Limb (tissue), 2 donors: Measurements from ENCODE around the gene ATF7IP.
A peak's percentile ranks its signal among the peaks of the same experiment; 100 is the strongest.
"Not testable (repeated sequence)": the region's sequence is repeated elsewhere in the genome, so short reads cannot be mapped to it uniquely, and the experiment has no call there.

Experiments
- DNase-seq, 2 donors: peaks; one replicate each; pipeline ENCODE4 v3.0.0-alpha.2; 2016; ENCODE audit errors: extremely low spot score in 2 of 2

Gene ATF7IP, protein sequence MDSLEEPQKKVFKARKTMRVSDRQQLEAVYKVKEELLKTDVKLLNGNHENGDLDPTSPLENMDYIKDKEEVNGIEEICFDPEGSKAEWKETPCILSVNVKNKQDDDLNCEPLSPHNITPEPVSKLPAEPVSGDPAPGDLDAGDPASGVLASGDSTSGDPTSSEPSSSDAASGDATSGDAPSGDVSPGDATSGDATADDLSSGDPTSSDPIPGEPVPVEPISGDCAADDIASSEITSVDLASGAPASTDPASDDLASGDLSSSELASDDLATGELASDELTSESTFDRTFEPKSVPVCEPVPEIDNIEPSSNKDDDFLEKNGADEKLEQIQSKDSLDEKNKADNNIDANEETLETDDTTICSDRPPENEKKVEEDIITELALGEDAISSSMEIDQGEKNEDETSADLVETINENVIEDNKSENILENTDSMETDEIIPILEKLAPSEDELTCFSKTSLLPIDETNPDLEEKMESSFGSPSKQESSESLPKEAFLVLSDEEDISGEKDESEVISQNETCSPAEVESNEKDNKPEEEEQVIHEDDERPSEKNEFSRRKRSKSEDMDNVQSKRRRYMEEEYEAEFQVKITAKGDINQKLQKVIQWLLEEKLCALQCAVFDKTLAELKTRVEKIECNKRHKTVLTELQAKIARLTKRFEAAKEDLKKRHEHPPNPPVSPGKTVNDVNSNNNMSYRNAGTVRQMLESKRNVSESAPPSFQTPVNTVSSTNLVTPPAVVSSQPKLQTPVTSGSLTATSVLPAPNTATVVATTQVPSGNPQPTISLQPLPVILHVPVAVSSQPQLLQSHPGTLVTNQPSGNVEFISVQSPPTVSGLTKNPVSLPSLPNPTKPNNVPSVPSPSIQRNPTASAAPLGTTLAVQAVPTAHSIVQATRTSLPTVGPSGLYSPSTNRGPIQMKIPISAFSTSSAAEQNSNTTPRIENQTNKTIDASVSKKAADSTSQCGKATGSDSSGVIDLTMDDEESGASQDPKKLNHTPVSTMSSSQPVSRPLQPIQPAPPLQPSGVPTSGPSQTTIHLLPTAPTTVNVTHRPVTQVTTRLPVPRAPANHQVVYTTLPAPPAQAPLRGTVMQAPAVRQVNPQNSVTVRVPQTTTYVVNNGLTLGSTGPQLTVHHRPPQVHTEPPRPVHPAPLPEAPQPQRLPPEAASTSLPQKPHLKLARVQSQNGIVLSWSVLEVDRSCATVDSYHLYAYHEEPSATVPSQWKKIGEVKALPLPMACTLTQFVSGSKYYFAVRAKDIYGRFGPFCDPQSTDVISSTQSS

DNA sequence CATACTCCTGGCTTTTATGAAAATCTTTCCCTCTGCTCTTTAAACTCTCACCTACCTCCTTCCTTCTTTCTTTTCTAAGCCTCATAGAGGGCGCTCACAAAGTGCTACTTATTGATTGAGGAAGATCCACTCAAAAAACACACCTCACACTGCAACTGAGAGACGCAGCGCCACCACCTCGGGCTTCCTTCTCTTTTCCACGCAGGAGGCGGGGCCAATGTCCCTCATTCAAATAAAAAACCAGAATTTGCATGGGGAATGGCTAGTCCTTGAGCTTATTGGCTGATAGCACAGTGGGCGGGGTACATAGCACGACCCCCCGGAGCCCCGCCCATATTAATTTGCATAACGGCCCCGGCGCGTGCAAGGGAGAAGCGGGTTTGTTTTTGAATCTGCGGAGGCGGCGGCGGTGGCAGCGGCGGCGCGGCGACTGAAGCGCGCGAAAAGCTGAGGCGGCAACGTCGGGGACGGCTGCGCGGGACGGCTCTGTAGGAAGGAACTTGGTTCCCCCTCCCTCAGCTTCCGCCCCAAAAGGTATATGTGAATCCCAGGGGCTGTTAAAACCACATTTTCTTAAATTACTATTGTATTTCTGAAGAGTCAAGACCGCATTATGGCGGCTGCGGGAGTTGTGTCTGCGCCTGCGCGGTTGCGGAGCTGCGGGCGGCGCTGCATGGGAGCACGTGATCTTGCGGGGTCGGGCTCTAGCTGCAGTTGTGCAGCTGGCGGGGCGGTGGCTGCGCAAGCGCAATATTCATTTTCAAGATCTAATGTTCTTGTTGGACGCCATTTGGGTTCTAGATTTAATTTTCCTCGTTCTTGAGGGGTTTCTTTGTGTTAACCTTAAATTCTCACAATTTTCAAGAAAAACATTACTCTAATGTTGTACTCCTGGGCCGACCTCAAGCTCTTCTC, at the start of gene ATF7IP:
Gene ATF7IP, plus strand, starts transcription at position 389 of the 915 bp plus-strand sequence. CDS start 58,234 bp downstream, outside the sequence.
- peak; percentile 96 to 97 for DNase-seq

DNA sequence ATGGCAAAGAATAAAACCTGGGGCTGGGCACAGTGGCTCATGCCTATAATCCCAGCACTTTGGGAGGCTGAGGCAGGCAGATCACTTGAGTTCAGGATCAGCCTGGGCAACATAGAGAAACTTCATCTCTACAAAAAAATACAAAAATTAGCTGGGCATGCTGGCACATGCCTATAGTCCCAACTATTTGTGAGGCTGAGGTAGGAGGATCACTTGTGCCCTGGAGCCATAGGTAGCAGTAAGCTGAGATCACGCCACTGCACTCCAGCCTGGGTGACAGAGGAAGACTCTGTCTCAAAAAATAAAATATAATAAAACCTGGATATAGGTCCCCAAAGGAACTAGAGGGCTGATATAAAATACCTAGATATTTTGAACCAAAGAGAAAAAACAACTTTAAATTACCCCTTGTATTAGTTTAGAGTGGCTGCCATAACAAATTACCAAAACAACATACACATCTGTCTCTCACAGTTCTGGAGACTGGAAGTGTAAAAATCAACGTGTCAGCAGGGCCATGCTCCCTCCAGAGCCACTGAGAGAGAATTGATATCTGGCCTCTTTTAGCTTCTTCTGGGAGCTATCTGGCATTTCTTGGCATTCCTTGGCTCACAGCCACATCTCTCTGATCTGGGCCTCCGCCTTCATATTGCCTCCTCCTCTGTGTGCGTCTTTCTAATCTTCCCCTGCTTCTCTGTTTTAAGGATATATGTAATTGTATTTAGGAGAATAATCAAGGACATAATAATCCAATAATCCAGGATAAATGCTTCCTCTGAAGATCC, 47.9 kb upstream of the ATF7IP start:
- no peak for DNase-seq

DNA sequence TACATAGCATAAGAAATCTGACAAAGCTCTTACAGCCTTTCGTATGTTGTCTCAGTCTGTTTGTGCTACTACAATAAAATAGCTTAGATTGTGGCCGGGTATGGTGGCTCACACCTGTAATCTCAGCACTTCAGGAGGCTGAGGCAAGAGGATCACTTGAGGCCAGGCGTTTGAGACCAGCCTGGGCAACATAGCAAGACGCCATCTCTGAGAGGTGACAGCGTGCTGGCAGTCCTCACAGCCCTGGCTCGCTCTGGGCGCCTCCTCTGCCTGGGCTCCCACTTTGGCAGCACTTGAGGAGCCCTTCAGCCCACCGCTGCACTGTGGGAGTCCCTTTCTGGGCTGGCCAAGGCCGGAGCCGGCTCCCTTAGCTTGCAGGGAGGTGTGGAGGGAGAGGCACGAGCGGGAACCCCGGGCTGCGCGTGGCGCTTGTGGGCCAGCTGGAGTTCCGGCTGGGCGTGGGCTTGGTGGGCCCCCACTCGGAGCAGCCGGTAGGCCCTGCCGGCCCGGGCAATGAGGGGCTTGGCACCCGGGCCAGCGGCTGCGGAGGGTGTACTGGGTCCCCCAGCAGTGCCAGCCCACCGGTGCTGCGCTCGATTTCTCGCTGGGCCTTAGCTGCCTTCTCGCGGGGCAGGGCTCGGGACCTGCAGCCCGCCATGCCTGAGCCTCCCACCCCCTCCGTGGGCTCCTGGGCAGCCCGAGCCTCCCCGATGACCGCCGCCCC, 45.6 kb upstream of the ATF7IP start:
- not testable (repeated sequence) for DNase-seq

DNA sequence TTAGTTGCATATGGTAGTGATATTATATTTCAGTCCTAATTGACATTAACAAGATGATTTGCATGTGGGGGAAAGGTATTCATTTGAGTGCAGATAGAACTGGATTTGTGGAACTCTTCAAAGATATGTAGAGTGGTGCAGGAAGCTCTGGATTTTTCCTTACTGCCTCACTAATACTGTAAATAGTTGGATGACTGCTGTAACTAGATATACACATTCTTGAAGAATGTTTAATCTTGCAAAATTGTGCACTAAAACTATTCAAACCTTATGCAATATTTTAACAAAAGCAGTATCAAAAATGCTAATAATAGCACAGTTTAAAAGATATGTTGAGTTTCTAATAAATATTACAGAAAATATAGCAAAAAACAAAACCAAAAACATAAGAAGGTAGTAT, 43.1 kb upstream of the ATF7IP start:
- DNase-seq, result no peak

DNA sequence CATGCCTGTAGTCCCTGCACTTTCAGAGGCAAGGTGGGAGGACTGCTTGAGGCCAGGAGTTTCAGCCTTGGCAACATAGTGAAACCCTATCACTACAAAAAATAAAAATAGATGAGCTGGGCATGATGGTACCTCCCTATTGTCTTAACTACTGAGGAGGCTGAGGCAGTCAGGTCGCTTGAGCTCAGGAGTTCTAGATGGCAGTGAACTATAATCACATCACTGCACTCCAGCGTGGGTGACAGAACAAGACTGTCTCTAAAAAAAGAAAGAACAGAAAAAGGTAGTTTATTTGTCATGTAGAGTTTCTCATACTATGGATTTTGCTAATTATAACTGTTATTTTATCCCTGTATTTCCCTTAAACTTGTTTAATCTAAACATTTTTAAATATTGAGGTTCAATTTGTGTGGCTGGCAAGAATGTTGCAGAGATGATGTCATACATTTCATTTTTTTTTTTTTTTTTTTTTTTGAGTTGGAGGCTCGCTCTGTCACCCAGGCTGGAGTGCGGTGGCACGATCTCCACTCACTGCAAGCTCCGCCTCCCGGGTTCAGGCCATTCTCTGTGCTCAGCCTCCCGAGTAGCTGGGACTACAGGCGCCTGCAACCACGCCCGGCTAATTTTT, 39.7 kb upstream of the ATF7IP start:
- no peak for DNase-seq

DNA sequence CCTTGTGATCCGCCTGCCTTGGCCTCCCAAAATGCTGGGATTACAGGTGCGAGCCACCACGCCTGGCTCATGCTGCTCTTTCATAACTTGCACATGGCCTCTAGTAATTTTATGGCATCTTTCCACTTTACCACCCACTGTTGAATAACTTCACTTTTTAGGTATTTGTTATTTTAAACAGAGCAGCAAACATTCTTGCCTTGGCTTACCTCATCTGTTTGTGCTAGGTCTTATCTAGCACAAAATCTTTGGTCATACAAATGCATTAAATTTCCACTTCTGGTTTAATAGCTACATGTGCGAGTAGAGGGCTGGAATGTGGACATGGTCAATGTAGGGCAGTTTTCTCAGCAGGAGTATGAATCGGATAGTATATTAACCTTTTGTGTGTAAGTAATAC, 38.8 kb upstream of the ATF7IP start:
- no peak for DNase-seq

DNA sequence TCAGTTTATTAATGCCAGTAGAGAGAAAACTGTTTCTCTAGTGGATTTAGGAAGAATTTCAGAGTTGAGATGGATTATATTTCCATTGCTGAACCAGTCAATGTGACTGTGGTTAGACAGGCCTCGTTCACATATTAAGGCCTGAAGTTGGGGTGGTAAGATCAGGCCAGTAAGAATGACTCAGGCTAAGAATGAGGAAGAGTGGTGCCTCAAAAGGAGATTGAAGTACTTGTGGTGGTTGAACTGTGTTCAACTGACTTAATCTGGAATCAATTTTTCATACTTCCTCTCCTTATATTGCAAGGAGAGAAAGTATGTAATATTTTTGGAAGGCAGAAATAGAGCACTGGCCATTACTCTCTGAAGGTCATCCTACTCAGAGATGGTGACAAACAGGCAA, 37.8 kb upstream of the ATF7IP start:
- DNase-seq, result no peak

DNA sequence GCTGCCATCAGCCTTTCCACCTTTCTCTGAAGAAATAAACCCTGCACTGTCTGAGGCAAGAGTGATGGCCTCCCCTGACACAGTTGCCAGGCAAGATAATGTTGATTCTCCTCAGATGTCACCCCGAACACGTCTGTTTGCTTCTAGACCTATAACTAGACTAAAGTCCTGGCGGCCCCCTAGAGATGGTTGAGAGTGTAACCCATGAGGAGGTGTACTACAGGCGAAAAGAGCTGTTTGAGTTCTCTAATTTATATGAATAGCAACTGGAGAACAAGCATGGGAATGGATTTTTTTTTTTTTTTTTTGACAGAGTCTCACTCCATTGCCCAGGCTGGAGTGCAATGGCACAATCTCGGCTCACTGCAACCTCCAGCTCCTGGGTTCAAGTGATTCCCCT, 33.0 kb upstream of the ATF7IP start:
- no peak for DNase-seq

DNA sequence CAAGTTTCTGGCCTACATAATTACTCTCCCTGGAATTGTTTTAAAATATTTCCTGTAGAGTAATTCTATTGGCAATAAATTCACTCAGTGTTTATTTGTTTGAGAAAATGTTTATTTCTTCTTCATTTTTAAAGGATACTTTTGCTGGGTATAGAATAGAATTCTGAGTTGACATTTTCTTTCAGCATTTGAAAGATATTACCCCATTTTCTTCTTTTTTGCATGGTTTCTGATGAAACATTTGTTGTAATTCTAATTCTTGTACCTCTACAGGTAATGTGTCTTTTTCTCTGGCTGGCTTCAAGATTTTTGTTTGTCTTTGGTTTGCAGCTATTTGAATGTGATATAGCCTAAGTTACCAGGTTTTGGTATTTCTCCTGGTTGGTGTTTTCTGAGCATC, 25.1 kb upstream of the ATF7IP start:
- no peak for DNase-seq

DNA sequence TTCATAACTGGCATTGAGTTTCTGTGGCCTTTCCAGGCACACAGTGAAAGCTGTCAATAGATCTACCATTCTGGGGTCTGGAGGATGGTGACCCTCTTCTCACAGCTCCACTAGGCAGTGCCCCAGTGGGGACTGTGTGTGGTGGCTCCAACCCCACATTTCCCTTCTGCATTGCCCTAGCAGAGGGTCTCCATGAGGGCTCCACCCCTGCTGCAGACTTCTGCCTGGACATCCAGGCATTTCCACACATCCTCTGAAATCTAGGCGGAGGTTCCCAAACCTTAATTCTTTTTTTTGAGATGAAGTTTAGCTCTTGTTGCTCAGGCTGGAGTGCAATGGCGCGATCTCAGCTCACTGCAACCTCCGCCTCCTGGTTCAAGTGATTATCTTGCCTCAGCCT, 14.0 kb upstream of the ATF7IP start:
- DNase-seq, result not testable (repeated sequence)

DNA sequence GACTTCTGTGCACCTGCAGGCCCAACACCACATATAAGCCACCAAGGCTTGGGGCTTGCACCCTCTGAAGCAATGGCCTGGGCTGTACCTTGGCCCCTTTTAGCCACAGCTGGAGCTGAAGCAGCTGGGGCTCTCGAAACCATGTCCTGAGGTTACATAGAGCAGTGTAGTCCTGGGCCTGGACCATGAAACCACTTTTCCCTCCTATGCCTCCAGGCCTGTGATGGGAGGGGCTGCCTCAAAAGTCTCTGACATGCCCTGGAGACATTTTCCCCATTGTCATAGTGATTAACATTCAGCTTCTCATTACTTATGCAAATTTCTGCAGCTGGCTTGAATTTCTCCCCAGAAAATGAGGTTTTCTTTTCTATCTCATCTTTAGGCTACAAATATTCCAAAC, 13.4 kb upstream of the ATF7IP start:
- not testable (repeated sequence) for DNase-seq

DNA sequence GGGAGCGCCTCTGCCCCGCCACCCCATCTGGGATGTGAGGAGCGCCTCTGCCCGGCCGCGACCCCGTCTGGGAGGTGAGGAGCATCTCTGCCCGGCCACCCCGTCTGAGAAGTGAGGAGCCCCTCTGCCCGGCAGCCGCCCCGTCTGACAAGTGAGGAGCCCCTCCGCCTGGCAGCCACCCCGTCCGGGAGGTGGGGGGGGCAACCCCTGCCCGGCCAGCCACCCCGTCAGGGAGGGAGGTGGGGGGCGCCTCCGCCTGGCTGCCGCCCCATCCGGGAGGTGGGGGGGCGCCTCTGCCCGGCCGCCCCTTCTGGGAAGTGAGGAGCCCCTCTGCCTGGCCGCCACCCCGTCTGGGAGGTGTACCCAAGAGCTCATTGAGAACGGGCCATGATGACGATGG, 10.8 kb upstream of the ATF7IP start:
- not testable (repeated sequence) for DNase-seq

DNA sequence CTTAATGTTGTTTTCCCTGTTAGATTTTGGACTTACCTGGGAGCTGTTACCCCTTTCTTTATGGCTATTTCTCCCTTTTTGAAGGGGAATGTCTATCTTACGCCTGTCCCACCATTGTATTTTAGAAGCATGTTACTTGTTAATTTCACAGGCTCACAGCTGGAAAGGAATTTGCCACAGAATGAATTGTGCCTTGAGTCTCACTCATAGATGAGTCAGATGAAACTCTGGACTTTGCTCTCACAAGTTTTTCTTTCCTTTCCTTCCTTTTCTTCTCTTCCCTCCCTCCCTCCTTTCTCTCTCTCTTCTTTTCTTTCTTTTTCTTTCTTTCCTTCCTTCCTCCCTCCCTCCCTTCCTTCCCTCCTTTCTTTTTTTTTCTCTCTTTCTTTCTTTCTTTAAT, 9.3 kb upstream of the ATF7IP start:
- no peak for DNase-seq

DNA sequence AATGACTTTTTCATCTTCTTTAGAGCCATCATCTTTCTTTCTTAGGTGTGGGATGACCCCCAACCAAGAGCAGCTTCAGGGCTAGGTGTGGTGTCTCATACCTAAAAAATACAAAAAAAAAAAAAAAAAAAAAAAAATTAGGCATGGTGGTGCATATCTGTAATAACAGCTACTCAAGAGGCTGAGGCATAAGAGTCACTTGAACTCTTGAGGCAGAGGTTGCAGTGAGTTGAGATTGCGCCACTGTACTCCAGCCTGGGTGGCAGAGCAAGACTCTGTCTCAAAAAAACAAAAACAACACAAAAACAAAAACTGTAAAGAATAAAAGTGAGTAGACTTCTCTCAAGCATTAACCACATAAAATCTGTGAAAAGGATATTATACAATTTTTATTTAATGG, 8.0 kb upstream of the ATF7IP start:
- no peak for DNase-seq

DNA sequence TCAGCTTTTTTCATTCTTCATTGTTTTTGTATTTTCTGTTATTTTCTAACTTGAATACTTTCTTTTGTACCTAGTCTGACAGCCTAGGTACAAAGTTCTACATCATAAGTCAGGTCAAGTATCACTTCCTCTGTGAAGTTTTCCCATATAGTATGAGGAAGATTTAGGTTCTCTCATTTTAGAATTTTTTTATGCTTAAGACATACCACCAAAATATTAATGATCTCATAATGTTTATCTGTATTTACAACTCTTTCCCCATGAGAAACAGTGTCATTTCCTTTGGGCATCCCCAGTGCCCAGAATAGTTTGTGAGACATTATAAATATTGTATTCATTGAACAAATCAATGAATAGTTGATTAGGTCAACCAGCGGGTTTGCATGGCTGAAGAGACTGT, 3.1 kb upstream of the ATF7IP start:
- DNase-seq, result no peak

DNA sequence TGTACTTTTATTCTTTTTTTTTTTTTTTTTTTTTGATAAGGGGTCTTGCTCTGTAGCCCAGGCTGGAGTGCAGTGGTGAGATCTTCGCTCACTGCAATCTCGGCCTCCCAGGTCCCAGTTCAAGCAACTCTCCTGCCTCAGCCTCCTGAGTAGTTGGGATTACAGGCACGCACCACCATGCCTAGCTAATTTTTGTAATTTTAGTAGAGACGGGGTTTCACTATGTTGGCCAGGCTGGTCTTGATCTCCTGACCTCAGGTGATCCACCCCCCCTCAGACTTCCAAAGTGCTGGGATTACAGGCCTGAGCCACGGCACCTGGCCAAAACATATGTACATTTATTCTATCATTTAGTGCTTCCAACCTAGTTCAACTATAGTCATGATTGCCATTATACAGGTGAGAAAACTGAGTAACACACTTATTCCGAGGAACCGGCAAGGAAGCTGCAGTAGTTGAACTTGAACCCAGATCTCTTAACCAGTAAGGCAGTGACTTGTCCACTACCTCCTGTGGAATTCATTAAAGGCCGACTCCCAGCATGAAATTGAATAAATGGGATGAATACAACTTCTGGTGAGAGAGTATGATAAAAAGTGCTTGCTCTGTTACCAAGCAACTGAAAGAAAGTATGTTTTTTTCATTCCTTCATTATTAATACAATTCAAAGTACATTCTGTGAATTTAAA, 755 bp upstream of the ATF7IP start:
- DNase-seq, result no peak

DNA sequence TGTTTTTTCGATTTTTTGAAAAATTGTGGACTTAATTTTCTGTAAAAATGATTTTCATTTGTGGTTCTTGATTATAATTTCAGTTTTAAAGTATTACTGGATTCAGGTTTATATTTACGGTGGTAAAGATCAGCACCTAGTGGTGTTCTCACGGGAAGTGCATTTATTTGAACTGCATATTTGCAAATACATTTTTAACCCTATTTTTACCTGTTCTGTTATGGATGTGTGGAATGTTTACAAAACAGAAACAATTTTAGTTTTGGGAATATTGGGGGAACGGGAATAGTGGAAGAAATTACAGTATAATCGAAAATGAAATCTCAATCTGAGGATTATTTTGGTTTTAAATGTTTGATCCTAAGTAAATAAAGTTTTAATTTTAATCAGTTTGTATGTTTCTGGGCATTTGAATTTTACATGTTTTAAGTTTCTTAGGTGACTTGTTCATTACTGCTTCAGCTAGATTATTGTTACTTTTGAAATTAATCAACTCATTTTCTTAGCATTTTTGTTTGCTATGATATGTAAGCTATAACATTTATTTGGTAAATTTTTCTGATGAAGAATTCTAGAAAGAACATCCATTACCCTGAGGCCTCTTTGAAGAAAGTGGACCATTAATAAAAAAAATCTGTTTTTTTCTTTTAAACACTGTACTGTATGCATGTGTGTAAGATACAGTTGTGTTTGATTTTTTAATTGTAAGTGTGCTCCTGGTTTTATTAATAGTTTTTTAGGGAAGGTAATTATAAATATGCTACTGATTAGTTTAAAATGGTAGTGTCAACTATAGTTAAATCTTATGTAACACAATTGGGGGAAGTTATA, 942 bp downstream of the ATF7IP start:
- no peak for DNase-seq
